ENCODE data around the gene SIRPA. TPM values are rescaled to one million over a fixed set of nuclear protein-coding genes. Genes with fewer than 3 reads are reported as not detected.

The SIRPA gene
- total RNA-seq, 2 experiments from 2014 or later: 0.60 to 0.64 TPM

GRCh38 chr20:1861347-1861976 lies 33.7 kb upstream of the SIRPA start:
- ATAC-seq (ENCODE audit: poor library complexity) (no peak), DNase-seq (no peak)
- H3K9me3 Mint-ChIP-seq: no peaks in the 10 kb centered on the region
- CTCF ChIA-PET: no interaction called here
- H3K27ac ChIP-seq (ENCODE audit: low read depth in 1 of 2, low read length in 2 of 2): no peak overlapping the region
- no peak overlapping the region for H3K4me3 ChIP-seq (ENCODE audit: low read length)
- intact Hi-C loops (cut with DNase I, micrococcal nuclease): no loop called here
- H3K27me3 Mint-ChIP-seq: peaks cover 23% of the 10 kb centered on the region
- no peaks in the 10 kb centered on the region for H3K36me3 ChIP-seq (ENCODE audit: insufficient read depth, low read length)
- no peaks in the 10 kb centered on the region for H3K4me1 ChIP-seq (ENCODE audit: insufficient read depth, low read length)
- no peaks in the 10 kb centered on the region for H3K9me3 ChIP-seq (ENCODE audit: control insufficient read depth in 1 of 2, insufficient read depth in 1 of 2, low read length in 2 of 2)
- H3K4me1 Mint-ChIP-seq (ENCODE audit: low read depth): no peaks in the 10 kb centered on the region
- no peak overlapping the region for H3K27ac Mint-ChIP-seq
- POLR2A ChIA-PET: no interaction called here
- no peaks in the 10 kb centered on the region for H3K36me3 Mint-ChIP-seq (ENCODE audit: low read depth)
- no peak for TF ChIP-seq CTCF (IDR thresholded peaks at IDR 0.05)
- H3K4me3 Mint-ChIP-seq: no peak overlapping the region
- peaks cover 0 to 6% of the 10 kb centered on the region in 2 experiments for H3K27me3 ChIP-seq (ENCODE audit: control insufficient read depth in 1 of 2, insufficient read depth in 2 of 2, low read length in 2 of 2)

- H3K27me3 ChIP-seq (ENCODE audit: control insufficient read depth in 1 of 2, insufficient read depth in 2 of 2, low read length in 2 of 2): peaks cover 0 to 6% of the 10 kb centered on the region in 2 experiments
- DNase-seq (no peak), ATAC-seq (ENCODE audit: poor library complexity) (no peak)
- no peaks in the 10 kb centered on the region for H3K4me1 ChIP-seq (ENCODE audit: insufficient read depth, low read length)
- no peaks in the 10 kb centered on the region for H3K36me3 Mint-ChIP-seq (ENCODE audit: low read depth)
- TF ChIP-seq CTCF (IDR thresholded peaks at IDR 0.05): no peak
- H3K9me3 Mint-ChIP-seq: no peaks in the 10 kb centered on the region
- no peaks in the 10 kb centered on the region for H3K4me1 Mint-ChIP-seq (ENCODE audit: low read depth)
- CTCF ChIA-PET: no interaction called here
- POLR2A ChIA-PET: no interaction called here
- no peak overlapping the region for H3K4me3 Mint-ChIP-seq
- intact Hi-C loops (cut with DNase I, micrococcal nuclease): no loop called here
- no peak overlapping the region for H3K27ac ChIP-seq (ENCODE audit: low read depth in 1 of 2, low read length in 2 of 2)
- peaks cover 27% of the 10 kb centered on the region for H3K27me3 Mint-ChIP-seq
- H3K9me3 ChIP-seq (ENCODE audit: control insufficient read depth in 1 of 2, insufficient read depth in 1 of 2, low read length in 2 of 2): no peaks in the 10 kb centered on the region
- no peaks in the 10 kb centered on the region for H3K36me3 ChIP-seq (ENCODE audit: insufficient read depth, low read length)
- H3K27ac Mint-ChIP-seq: no peak overlapping the region
- H3K4me3 ChIP-seq (ENCODE audit: low read length): no peak overlapping the region
Observed at GRCh38 chr20:1861996-1862662, 33.1 kb upstream of the SIRPA start.

DNA sequence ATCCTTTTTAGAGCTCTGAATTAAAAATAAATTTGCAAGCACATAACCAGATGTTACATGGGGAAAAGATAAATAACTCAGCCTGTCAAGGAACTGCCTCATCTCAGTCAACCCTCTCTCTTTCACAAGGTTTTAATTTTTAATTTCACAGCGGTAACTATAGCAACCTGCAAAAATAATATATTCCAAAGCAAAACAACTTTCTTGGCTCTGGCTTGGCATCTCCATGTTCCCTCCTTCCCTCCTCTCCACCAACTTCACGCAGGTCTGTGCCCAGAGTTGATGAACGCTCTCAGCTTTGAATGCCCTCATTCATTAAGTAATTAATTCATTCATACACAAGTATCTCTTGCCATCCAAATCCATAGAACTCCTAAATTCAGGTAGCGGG lies 32.5 kb upstream of the SIRPA start:
- CTCF ChIA-PET: no interaction called here
- intact Hi-C loops (cut with DNase I, micrococcal nuclease): no loop called here
- peaks cover 31% of the 10 kb centered on the region for H3K27me3 Mint-ChIP-seq

More for the DNA sequence above, 32.5 kb upstream of the SIRPA start:
- ATAC-seq (ENCODE audit: poor library complexity): no peak
- no peak for DNase-seq
- Histone ChIP-seq H3K9me3 (ENCODE audit: control insufficient read depth in 1 of 2, insufficient read depth in 1 of 2, low read length in 2 of 2) (no peaks in the 10 kb centered on the region), H3K27ac (ENCODE audit: low read depth in 1 of 2, low read length in 2 of 2) (no peak overlapping the region), H3K36me3 (ENCODE audit: insufficient read depth, low read length) (no peaks in the 10 kb centered on the region), H3K27me3 (ENCODE audit: control insufficient read depth in 1 of 2, insufficient read depth in 2 of 2, low read length in 2 of 2) (peaks cover 0 to 6% of the 10 kb centered on the region in 2 experiments), H3K4me3 (ENCODE audit: low read length) (no peak overlapping the region), H3K4me1 (ENCODE audit: insufficient read depth, low read length) (no peaks in the 10 kb centered on the region)
- Mint-ChIP-seq H3K4me3 (no peak overlapping the region), H3K36me3 (ENCODE audit: low read depth) (no peaks in the 10 kb centered on the region), H3K9me3 (no peaks in the 10 kb centered on the region), H3K4me1 (ENCODE audit: low read depth) (no peaks in the 10 kb centered on the region), H3K27ac (no peak overlapping the region)
- TF ChIP-seq CTCF (IDR thresholded peaks at IDR 0.05): no peak
- POLR2A ChIA-PET: no interaction called here
